ENCODE results near the gene LTBP3.

LTBP3 gene

DNA sequence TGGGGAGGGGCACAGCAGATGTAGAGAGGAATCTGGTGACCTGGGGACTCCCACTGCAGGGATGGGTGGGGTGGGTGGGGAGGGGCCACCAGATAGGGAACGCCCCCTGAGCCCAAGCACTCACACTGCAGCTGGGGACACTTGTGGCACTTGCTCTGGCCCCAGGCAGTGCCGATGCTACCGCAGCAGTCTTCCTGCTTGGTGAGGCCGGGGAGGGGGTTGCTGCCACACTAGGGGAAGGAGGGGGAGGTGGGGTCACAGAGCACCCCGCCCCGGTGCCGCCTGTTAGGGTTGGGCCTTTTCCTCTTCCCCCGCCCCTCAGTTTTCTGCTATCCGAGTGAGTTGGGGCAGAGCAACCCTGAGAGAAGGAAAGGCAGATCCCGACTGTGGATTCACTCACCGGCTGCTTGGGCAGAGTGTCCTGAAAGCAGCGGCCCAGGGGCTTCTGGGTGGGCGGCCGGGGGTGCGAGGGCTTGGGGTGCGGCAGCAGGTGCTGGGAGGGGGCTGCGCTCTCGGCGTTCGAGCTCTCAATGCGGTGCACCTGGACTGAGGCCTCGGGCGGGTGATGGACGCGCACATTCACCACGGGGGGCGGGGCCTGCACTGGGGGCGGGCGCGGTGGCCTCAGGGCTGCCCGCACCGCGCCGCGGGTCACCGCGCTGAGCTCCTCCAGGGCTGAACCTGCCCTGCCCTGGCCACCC is 4.7 kb downstream of the LTBP3 start:
- DNase-seq (ENCODE audit: low read depth), result no peak

GRCh38 chr11:65552388-65552951 is 5.7 kb downstream of the LTBP3 start:
- DNase-seq (ENCODE audit: low read depth), result no peak

GRCh38 chr11:65551572-65552387 is 6.4 kb downstream of the LTBP3 start:
- no peak for DNase-seq (ENCODE audit: low read depth)

DNA sequence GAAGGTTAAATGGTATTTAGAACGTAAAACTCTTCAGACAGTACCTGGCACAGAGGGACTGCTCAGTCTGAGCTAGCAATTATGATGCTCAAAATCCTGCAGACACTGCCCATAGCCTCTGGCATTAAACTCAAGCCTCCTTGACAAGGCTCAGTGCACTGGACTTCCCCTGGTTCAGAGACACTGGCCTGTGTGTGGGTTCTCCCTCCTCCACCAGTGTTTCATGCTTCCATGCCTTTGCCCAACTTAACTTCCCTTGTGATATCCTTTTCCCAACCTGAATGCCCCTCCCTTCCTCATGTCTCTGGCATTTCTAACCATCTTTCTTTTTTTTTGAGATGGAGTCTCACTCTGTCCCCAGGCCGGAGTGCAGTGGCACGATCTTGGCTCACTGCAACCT is 9.1 kb downstream of the LTBP3 start:
- no peak for DNase-seq (ENCODE audit: low read depth)

DNA sequence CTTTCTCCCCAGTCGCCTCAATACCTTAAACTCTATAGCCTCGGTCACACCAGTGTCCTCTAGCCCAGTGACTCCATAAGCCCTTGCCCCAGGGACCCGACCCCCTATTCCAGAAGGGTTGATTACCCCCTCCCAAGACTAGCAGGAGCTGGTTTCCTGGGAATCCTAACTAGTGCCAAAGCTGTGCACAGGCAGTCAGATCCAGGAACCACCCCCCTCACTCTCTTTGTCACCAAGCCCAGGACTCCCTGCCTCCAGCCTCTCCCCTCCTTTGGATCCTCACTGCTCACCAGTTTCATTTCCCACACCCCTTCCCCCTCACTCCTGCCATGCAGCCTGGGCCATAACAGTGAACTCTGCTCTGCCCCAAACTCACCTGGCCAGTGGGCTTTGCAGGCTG is 9.8 kb downstream of the LTBP3 start:
- no peak for DNase-seq (ENCODE audit: low read depth)

DNA sequence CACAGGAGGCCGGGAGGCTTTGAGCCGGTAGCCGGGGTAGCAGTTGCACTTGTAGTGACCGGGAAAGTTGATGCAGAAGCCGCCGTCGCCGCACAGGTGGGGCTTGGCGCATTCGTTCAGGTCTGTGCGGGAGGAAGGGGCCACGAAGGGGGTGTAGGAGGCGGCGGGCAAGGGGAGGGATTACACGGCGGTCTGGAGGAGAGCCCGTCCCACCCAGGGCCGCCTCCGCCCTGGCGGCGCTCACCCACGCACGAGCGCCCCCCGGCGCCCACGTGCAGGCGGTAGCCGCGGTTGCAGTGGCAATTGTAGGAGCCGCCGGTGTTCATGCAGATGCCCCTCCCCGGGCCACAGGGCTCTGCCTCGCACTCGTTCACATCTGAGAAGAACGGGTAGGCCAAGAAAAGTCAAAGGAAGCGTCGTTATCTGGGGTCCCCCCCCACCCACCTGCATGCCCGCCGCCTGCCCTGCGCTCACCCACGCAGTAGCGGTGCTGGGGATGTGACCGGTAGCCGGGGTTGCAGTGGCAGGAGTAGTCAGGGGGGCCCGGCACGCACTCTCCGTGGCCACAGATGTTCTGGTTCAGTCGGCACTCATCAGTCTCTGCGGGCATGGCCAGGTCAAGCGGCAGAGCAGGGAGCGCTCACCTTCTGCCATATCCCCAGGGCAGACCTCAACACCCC is 10.6 kb downstream of the LTBP3 start:
- no peak for DNase-seq (ENCODE audit: low read depth)

DNA sequence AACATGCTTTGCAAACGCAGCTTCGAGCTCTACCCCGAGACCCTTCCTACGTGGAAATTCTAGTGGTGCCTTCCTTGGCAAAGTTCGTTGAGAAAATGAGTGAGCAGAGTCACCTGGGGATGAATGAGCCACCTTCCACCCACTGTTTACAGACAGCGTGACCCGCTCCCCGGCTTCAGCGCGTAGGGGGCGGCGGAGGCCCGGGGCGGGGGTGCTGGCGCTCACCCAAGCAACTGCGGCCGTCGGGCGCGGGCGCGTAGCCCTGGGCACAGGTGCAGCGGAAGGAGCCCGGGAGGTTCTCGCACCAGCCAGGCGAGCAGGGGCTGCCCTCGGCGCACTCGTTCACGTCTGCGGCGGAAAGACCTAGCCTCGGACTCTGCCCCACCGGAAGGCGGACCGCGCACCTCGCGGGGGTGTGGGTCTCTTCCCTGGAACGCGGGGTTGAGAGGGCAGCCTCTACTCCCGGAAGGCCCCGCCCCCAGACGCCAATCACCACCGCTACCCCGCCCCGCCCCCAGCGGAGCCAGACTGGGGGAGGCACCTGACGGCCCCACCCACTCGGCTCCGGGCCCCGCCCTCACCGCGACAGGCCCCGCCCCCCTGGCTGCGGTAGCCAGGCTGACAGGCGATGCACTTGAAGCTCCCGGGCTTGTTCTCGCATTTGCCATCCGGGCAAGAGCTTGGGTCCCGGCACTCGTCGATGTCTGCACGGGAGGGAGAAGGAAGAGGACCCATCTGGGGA is 11.8 kb downstream of the LTBP3 start:
- peak; percentile 98 for DNase-seq (ENCODE audit: low read depth)

- DNase-seq (ENCODE audit: low read depth), result no peak
These were observed 12.3 kb downstream of the LTBP3 start for GRCh38 chr11:65545853-65546216.

- DNase-seq (ENCODE audit: low read depth), result no peak
These were observed 15.3 kb downstream of the LTBP3 start for GRCh38 chr11:65542738-65543390.

DNA sequence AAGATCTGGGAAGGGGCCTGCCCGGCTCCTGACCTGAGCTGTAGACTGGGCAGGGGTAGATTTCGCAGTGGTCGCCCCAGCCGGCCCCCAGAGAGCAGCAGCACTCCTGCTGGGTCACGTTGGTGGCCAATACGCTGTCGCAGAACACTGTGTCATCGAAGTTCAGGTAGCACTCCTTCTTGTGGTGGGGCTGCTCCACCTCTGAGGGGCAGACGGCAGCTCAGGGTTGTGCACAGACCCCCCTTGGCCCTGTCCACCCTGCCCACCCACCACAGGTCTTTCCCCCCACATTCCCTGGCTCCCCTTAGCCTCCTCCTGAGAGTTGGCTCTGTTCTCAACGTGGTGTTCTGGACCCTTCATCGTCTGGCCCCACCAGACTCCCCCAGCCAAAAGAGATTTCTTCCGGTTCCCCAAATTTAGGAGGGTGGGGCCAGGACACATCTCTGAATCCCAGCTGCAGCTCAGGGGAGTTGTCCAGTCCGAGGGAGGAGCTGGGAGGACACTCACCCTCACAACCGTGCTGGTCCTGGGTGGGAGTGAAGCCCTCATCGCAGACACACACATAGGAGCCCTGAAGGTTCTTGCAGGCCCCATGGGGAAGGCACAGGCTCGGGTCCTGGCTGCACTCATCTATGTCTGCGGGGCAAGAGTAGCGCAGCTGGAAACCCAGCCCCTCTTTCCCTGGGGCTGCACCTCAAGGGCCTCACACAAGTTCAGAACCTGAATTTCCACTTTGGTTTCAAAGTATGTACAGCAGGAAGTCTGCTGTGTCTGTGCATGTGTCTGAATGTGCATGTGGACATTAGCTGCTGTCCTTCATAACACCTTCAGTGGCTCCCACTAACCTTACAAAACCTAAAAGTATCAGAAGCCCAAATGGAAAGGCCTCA is 16.8 kb downstream of the LTBP3 start:
- no peak for DNase-seq (ENCODE audit: low read depth)

DNA sequence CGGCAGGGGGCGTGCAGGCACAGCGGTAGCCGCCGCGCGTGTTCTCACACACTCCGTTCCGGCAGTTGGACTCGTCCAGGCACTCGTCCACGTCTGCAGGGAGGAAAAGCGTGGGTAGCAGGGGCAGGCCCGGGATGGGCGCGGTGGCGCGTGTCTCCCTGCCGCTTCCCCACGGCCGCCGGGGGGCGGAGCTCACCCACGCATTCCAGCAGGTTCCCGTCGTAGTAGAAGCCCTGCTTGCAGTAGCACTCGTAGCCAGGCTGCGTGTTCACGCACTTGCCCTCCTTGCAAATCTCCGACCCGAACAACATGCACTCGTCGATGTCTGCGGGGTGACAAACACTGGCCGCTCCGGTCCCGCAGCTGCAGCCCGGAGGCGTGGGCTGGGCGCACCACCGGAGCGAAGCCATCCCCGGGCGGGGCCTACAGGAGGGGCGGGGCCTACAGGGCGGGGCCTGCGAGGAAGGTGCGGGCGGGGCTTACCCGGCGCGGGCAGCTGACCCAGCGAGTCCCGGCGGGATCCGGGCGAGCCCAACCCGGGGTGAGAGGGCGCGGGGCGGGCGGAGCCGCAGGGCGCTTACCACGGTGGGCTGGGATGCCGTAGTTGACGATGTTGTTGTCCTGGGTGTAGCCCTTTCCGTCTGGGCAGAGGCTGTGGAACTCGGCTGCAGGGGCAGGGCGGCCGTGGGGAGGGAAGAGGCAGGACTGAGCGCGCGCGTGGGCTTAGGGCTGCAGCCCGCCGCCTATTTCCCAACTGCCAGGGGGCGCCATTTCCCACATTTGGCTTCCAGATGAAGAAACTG is 17.7 kb downstream of the LTBP3 start:
- peak; percentile 75 for DNase-seq (ENCODE audit: low read depth)

GRCh38 chr11:65539744-65540289 is 18.3 kb downstream of the LTBP3 start:
- DNase-seq (ENCODE audit: low read depth), result no peak

- DNase-seq (ENCODE audit: low read depth), result no peak
These were observed 19.0 kb downstream of the LTBP3 start for GRCh38 chr11:65538915-65539743.

- no peak for DNase-seq (ENCODE audit: low read depth)
These were observed 19.8 kb downstream of the LTBP3 start for GRCh38 chr11:65538232-65538914.

GRCh38 chr11:65537620-65538231 is 20.4 kb downstream of the LTBP3 start:
- DNase-seq (ENCODE audit: low read depth), result no peak

GRCh38 chr11:65537296-65537597 is 20.9 kb downstream of the LTBP3 start:
- DNase-seq (ENCODE audit: low read depth), result no peak

Data from stimulated activated CD8-positive, alpha-beta memory T cell treated with anti-CD3 and anti-CD28 coated beads, Interleukin-12 subunit alpha, Interleukin-12 subunit beta, amount 100 ng/mL, for 4 hours (primary cell).